Stimulated activated CD8-positive, alpha-beta memory T cell treated with anti-CD3 and anti-CD28 coated beads, Interleukin-4, amount 100 ng/mL, for 24 hours (primary cell): Measurements from ENCODE around the gene AHI1.

Source experiments
- DNase-seq: peaks from one replicate; pipeline ENCODE4 v3.0.0-alpha.2; 2020; ENCODE audit warnings: low read depth

The AHI1 gene

DNA sequence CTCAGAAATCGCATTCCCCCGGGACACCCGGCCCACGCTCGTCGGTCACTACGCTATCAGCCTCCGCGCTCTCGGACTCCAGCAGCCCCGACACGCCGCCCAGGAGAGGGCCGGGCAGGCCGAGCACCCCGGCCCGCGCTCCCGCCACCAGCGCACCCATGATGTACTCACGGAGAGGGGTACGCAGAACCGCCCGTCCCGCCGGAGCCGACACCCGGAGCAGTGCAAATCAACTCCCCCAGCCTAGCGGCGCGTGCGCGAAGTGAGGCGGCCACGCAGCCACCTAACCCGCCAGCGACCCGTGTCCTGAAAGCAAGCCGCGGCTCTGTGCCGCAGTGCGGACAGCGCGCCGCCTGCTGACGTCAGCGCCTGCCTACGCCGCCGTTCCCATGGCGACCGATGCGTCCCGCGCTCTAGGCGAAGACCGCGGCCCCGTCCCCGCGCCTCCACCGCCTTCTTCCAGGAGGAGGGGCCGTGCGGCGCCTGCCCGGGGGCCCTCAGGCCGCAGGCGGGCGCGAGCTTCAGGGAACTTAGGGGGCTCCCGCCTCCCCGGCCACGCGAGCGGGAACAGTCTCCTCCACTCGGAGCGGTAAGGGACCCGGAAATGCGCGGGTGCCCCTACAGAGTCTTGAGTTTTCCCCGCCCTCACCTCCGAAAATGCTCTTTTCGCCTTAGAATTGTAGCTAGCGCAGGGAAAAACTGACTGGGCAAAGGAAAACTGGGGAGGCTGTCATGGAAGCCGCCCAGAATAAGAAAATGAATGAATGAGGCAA lies at the start of gene AHI1:
TSS of gene AHI1 (minus strand) at position 329 of the 773 bp plus-strand sequence. CDS start 5,503 bp downstream, outside the sequence.
- DNase-seq = peak; percentile 88

DNA sequence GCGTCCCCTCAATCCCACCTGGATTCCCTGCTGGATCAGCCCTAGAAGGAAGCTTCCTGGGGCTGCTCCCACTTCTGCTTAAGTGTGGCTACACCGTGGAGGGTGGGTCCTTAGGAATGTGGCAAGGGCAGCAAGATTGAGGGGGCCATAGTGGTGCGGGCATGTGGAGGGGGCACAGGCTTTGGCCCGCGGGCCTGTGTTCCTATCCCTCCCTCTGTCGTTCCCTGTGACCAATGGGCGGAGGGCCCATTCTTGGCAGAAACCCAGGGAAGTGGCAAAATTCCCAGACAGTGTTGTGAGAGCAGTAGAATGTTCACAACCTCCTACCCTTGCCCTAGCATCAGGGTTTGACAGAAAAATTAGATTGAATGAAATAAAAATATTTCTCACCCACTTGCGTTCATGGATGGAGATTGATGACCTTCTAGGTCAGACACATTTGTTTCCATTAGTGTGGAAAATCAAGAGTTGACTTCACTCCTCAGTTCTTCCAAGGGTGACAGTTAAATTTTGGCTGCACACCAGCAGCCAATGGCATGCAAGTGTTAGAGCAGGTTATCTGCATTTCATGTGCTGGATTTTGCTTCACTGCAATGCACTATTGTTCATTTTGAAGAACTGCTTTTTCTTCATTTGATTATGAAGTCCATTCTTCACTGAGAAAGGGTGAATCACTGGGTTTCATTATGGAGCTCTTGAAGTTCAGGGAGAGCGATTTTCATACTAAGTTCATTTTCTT lies 49.3 kb upstream of the AHI1 start:
- no peak for DNase-seq

DNA sequence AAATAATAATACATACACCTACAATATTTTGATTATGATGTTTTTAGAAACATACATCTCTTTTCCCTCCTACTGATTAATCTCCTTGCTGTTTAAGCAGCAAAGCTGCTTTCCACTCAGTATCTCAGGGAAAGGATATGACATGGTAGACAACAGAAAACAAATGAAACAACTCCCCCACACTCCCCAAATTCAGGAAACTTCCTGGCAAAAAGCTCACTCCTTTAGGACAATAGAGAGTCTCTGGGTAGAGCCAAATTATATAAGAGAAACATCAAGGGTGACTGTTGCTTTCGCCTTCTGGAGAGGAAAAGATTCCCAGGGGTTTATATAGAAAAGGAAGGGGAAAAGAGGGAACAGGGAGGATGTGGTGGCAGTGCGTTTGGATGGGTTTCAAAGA lies 48.7 kb upstream of the AHI1 start:
- DNase-seq = no peak

DNA sequence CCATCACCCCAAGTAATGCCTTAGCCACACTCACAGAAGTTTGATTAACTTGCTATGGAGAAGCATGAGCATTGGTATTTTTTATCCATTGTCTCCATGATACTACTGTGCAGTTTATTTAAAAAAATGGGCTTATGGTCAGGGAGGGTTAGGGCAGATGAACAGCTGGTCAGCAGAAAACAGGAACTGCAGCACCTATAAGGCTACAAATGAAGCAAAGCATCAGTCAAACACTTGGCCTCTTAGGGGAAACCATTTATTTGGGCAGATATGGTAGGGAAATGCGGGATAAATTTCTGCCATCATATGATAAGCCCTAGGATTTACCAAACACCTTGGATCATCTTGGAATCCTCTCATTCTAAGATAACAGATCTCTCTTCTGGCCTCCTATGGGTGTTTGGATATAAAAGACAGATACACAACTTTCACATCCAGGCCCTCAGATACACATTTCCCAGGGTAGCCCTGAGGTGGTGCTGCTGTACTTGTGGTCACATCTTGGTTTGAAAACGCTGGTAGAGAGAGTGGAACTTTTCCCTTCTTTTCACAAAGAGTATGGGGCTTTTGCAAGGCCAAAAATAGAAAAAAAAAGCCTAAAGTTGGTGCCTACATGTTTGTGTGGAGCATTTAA lies 42.8 kb upstream of the AHI1 start:
- no peak for DNase-seq

DNA sequence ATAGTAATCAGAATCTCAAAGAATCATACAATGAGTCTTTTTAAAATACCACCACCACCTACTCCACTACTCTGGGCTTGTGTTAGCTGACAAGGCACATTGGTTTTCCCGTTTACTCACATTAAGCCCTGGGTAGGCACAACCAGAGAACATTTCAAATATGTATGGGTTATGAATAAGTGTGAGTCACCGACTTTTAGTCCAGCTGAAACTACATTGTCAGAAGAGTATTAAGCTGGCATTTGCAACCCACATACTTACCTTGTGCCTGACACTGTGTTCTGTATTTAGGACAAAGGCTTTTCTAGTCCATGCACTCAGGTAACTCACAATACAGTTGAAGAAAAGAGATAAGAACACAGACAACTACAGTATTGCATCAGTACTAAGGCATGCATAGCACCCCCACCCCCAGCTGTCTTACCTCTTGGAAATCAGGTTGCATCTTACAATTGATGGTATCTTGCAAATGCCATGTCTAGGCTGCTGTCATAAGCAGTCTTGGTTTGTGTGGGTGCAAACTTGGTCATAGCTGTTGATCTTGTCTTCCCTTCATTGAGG lies 40.3 kb upstream of the AHI1 start:
- peak; percentile 28 for DNase-seq

DNA sequence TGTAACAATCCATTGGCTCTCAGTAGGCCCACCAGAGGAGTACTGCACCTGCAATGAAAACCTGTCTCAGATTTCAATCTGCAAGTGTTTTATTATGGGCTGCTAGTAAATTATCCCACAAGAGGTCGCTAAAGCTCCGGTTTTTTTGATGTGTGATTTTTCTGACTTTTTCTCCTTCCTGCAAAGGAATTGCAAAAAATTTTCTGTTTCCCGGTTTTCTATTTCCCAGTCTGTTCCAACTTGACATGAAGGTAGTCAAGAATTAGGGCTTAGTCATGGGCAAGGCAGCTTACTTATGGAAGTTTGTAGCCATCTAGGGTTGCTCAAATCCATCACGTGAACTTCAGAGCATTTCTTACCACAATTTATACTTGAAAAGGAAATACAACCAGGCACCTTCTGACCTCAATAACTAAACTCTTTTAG lies 38.5 kb upstream of the AHI1 start:
- no peak for DNase-seq

DNA sequence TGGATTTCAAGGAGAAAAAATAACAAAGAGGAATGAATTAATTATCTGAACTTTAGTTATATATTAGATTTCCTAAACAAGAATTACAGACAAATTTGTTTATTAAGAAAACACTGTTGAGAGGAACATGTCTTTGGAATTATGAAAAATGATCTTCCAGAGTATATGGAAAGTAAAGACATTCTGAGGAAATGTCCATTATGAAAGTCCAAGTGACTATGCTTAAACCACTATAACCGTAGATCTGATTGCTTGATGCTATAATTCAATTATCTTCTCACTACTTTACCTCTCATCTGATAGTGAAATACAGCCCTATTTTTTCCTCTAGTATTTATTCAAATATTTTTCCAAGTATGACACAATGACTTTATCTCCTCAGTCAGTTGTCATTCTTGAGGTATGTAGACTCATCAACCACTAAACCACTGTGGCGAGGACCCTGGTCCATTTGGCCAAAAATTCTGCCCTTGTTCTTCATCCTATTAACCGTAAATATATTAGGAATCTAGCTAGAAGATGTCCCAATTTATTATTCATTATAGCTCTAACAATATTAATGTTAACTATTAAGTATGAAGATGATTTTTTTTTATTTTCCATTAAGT lies 37.3 kb upstream of the AHI1 start:
- no peak for DNase-seq

DNA sequence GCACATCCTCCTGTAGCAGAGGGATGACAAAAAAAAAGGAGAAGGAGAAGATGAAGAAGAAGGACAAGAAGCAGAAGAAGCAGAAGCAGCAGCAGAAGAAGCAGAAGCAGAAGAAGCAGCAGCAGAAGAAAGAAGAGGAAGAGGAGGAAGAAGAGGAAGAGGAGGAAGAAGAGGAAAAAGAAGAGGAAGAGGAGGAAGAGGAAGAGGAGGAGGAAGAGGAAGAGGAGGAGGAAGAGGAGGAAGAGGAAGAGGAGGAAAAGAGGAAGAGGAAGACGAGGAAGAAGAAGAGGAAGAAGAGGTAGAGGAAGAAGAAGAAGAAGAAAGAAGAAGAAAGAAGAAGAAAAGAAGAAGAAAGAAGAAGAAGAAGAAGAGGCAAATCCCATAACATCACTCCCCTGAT lies 35.0 kb upstream of the AHI1 start:
- no peak for DNase-seq

DNA sequence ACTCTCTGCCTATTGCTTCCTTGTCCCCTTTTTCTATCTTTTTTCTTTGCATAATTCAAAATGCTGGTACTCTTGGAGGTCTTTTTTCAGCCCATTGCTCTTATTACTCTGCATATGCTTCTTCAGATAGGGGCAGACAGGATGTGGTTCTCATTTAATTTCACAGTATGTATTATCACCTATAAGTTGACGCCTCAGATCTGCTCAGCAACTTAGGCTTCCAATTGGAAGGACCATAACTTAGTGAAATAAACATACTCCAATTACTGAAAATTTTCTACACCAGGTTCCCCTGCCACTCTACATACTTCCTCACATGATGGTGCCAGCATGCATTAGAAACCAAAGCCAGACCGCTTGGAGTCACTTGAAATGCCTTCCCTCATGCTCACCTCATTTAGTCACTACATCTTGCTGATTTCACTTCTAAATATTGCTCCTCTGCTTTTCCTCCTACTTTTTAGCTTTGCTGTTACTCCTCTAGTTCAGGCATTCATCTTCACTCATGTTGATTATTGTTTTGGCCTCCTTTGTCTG lies 34.5 kb upstream of the AHI1 start:
- DNase-seq = no peak

DNA sequence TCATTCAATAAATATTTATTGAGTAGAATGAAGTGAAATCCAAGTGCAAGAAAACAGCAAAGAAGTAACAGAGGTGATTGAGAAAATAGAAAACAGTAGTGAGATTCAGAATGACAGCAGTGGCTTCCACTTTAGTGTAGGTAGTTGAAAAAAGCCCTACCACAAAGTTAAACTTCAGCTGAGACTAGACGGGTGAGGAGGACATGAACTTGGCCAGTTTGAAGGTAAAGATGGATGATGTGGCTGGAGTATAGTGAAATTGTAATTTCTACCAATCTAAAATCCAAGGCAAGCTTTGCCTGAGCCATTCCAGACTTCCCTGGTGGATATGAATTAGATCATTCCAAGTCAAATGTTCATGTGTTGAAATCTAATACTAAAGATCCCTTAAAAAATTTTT lies 32.6 kb upstream of the AHI1 start:
- DNase-seq = no peak

DNA sequence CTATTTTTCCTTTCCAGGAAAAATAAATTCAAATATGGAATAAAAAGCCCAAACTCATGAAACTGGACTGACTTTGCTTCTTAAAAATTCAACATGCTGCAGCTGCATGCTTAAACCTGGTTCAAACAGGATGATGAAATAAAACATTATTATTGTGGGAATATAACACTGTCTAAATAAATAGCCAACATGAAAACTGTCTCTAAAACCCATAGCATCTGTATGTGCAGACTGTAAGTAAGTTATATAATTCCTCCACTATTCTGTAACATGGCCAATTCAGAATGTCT lies 30.4 kb upstream of the AHI1 start:
- no peak for DNase-seq

DNA sequence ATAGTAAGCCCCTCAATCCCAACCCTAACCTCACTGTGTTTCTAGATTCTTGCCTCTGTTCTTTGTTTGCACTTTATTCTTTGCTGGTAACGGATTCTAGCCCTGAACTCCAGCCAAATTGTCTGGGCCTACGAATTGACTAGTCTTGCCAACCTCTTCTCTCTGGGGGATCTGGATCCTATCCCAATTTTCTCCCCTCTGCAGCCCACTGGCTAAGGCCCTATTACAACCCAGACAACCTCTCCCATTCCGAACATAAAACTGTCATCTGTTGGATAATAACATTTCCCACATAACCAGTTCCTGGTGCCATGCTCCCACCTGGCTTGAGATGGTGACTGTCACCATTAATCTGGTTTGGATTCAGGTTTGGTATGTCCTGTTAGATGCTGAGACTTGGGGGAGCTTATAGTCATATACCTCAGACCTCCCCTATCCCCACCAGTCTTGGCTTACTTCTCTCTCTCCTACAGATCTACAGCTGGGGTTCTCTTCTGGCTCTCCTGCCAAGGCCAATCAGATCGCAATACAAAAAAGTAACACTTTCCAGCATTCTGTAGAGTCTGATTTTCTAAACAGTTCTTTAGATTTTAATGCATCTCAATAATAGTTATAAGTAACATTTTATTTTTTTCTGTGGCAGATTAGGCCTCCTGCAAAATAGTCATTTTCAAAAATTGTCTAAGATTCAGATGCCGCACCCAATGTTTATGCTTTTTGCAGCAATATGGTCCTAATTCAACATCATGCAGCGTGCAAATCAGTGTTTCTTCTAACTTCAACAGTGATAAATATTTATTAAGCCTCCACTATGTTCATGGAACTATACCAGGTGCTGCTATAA lies 29.8 kb upstream of the AHI1 start:
- no peak for DNase-seq

DNA sequence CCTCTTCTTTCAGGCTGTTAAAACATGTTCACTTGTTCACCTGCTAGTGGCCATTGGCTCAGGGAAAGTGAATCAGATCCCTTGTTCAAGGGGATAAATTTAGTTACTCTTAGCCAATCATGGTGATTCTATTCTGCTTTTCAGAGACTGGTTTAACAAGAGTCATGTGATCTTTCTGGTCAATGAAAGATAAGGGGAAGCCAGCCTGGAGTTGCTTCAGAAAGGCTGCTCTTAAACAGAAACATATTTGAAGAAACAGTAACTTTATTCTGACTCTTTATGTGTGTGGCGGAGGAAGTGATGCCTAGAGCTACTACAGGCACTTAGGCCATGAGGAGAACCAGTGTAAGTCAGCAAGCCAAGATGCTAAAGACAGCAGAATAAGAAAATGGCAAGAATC lies 28.1 kb upstream of the AHI1 start:
- no peak for DNase-seq

DNA sequence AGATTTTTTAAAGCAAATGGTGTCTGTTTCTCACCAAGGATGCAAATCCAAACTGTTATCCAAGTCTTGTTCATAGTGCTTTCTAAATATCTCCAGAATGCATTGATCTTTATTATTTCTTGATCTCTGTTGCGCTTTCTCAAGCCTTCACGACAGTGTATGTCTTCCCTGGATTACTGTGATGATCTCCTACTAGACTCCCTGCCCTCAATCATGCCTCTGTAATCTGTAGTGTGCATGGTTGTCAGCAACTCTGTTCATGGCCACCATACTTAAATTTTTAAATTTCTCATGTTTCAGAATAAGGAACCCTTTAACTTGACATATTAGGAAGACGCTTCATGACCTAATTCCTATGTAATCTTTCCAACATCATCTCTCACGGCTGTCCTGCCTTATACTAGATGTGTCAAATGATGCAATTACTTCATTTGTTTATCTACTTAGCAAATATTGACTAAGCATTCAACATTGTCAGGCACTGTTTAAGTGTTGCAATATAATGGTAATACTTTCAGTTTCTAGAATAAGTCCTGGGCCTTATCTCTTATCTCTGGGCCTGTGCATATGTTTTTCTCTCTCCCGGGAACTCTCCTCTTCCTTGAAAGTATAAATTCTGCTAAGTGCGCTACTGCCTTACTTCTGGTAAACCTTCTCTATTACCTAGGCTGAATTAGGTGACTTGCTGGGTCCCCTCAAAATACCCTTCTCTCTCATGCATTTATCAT lies 25.6 kb upstream of the AHI1 start:
- DNase-seq = no peak

DNA sequence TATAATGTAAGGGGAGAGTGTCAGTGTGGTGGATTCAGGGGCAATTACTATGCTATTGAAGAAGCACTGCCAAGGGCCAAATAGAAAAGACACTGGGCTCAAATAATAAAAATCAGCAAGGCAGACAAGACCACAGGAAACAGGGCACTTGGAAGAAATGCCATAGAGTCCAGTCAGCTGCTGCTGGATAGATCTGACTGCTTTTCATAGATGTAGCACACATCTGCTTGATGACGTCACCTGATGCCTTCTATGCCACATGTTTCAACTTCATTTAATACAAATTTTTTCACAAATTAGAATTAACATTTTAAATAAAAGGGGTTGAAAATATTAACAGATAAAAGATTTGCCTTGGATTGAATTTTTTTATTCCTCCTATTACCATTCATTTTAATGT lies 23.9 kb upstream of the AHI1 start:
- no peak for DNase-seq

DNA sequence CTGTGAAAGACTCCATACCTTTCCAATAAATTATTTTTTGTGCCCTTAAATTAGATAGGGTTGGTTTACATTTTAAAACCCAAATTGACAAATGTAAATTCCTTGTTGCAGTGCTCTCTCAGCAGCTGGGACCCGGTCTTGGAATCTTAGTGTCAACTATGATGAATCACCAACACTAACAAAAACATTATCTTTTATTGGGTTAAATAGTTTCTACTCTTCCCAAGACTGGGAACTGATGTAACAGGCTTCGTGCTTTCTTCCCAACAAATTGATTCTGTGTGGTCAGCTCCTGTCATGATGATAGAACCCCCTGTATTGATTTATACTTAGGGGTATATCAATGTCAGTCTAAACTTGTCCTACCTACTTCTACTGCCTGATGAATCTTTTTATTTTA lies 23.2 kb upstream of the AHI1 start:
- no peak for DNase-seq

DNA sequence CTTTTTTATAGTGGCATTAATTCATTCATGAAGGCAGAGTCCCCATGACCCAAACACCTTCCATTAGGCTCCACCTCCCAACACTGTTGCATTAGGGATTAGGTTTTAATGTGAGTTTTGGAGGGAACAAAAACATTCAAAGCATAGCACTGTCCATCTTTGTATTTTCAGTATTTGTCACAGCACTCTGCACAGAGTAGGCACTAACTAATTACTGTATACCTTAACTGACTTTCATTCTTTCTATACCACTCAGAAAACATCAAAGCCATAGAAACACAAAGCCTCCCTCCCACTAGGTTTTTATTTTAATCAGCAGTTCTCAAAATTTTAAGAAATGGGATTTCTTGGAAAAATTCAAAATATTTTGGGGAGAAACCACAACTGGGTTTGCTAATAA lies 21.8 kb upstream of the AHI1 start:
- DNase-seq = no peak

DNA sequence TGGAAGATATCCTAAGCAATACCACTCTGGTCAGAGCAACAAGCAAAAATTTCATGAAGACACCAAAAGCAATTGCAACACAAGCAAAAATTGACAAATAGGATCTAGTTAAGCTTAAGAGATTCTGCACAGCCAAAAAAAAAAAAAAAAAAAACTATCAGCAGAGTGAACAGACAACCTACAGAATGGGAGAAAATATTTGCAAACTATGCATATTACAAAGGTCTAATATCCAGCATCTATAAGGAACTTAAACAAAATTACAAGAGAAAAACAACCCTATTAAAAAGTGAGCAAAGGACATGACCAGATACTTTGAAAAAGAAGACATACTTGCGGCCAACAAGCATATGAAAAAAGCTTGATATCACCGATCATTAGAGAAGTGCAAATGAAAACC lies 20.0 kb upstream of the AHI1 start:
- DNase-seq = no peak

DNA sequence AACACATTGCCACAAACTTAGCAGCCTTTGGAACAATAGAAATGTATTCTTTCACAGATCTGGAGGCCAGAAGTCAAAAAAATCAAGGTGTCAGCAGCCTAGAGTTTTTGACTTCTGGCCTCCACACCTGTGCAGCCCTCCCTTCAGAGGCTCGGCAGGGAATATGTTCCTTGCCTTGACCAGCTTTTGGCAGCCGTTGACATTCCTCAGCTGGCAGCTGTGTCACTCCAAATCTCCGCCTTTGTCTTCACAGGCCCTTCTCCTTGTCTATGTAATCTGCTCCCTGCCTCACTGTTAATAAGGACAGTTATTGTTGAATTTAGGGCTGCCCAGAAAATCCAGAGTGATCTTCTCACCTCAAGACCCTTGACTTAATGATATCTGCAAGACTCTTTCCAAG lies 17.2 kb upstream of the AHI1 start:
- DNase-seq = no peak

DNA sequence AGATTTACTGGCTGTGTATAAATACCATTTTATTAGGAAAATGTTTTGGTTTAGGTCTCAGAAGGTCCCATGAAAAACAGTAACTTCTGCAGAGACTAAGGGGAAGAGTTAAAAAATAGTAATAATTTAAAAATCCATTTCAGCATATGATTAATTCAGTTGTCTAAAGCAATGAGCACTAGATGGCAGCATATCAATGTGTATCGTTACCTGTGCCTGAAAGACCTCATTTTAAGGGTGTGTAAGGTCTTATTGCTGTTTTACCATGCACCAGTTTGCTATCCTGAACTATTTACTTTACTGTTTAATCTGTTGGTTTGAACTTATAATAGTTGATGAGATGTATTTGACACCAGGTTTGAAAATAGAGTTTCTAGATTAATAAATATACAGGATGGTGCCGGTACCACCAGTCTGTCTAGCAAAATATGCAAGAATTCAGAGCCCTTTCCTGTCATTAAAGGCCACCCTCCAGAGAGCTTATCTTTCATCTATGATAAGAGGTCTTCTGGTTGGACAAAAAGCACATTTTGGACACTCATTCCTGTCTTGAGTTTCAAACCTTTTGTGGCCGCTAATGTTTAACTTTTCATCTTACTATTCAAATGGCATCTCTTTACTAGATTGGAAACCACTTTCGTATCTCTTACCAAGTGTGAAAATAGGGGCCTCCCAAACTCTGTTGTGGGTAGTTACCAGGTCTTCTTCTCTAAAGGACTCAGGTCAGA lies 8.9 kb upstream of the AHI1 start:
- DNase-seq = no peak
